HG02840 (cell line): ENCODE measurements around the gene CST3.

Source experiments
- ATAC-seq: cut with Tn5 transposase; IDR thresholded peaks from one replicate; pipeline ENCODE4 v1.9.1; 2021; ENCODE audit warnings: mild to moderate bottlenecking, moderate library complexity, moderate number of reproducible peaks; ENCODE audit not compliant: unreplicated experiment, low FRiP score

Gene CST3

GRCh38 chr20:23605867-23606651 is 31.7 kb downstream of the CST3 start, which contains the start of gene CST9:
CST9 (minus strand) TSS chr20:23605917; CDS start chr20:23605864, 53 bp downstream.
- ATAC-seq = no peak

- no peak for ATAC-seq
Observed at GRCh38 chr20:23604306-23604705, 33.4 kb downstream of the CST3 start.

- no peak for ATAC-seq
Observed at GRCh38 chr20:23603321-23603720, 34.4 kb downstream of the CST3 start.

DNA sequence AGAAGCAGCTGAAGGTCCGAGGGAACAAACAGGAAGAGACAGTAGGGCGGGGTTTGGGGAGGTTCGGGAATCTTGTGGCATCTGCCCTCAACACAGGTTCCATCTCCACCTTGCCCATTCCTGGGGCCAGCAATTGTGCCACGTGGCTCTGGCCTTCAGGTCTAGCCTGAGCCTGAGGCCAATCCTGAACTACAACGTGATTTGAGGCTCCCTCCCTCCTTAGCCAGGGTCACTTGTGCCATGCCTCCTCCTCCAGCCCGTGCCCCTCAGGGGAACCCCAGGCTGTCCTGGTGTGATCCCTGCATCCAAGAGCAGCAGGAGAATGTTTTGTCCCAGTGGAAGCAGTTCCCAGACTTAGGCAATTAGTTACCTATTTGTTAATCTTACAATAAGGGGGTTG is 35.1 kb downstream of the CST3 start:
- ATAC-seq = no peak

GRCh38 chr20:23602241-23602640 is 35.5 kb downstream of the CST3 start:
- ATAC-seq = no peak

GRCh38 chr20:23601715-23602114 is 36.0 kb downstream of the CST3 start:
- no peak for ATAC-seq

DNA sequence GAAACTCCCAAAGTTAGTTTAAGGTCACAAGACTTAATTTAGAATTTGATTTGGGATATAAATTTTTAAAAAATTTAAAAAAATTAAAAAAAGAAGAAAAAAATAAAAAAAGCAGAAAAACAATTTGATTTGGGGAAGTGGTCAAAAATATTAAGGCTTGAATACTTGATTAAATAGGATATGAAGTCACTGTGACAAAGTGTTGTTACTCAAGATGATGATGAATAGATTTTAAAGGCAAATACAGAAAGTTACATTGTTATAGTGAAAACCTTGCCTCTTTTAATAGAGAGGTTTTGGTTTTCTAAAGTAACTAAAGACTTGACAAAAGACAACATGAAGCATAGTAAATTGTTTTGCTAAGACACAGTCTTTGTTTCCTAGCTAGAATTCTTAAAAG is 39.3 kb downstream of the CST3 start:
- ATAC-seq = no peak

- no peak for ATAC-seq
Observed at GRCh38 chr20:23596579-23597250, 41.0 kb downstream of the CST3 start.

GRCh38 chr20:23595941-23596340 is 41.8 kb downstream of the CST3 start:
- no peak for ATAC-seq

GRCh38 chr20:23588434-23589403 is 49.0 kb downstream of the CST3 start:
- ATAC-seq = no peak

- no peak for ATAC-seq
Observed at GRCh38 chr20:23587631-23588030, 50.1 kb downstream of the CST3 start.

GRCh38 chr20:23586735-23587525 is 50.8 kb downstream of the CST3 start:
- ATAC-seq = no peak

DNA sequence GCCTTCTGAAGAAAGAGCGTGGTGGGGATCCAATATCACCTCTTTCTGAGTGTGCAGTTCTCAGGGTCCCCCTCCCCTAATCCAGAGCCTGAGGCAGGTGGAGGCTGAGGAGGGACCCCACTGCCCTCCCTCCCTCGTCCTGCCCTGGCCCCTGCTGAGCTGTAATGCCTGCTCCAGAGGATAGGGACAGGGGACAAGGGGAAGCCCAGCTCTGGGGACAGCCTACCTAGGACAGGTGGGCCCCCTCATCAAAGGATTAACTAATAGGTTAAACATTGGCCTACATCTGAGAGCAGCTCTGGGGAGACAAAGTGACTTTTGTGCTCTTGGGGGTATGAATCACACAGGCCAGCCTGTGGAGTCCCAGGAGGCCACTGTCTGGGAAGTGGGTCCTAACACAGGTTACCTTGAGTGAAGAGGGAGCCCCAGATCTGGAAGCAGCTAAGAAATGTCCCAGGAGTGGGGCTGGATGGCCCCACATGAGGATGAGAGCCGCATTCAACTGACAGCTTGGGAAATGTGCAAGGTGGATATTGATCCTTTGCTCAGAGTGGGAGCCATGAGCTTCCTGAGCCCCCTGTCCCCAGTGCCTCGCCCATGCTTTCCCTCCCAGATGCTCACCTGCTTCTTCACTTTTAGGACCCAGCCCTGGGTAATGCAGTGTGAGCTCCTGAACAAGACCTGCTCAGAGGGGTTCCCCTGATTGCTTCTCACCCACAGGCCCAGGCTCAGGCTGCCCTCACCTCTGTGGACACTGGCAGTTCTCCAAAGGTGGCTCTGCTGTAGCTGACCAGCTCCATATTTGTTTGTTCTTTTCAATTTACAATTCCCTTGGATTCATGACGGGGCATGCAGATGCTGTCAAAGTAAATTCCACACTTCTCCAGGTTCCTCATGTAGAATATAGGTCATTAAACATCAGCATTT is 51.7 kb downstream of the CST3 start:
- no peak for ATAC-seq

GRCh38 chr20:23585449-23585807 is 52.3 kb downstream of the CST3 start:
- no peak for ATAC-seq

GRCh38 chr20:23584434-23585199 is 53.1 kb downstream of the CST3 start:
- no peak for ATAC-seq
